SK-N-SH treated with all-trans-retinoic acid at 6 μM for 48 hours (cell line): ENCODE results near the gene LILRA5.

Experiments used
- ATAC-seq: fragments of 200-7000 bp; cut with Tn5 transposase; 3 replicates; pipeline ENCODE4 v1.9.1; 2020; ENCODE audit warnings: mild to moderate bottlenecking, moderate library complexity
- ARNTL ChIP-seq: fragments of 450-650 bp; formaldehyde crosslinking; IDR thresholded peaks from 2 replicates; pipeline ENCODE4 v1.5.0; 2020; ENCODE audit warnings: low read depth, mild to moderate bottlenecking, moderate library complexity, borderline replicate concordance
- CSDC2 ChIP-seq: fragments of 250-450 bp; sonication (Bioruptor Pico); IDR thresholded peaks from 2 replicates; pipeline ENCODE4 v1.5.0; 2020; ENCODE audit warnings: mild to moderate bottlenecking, moderate library complexity
- GLIS3 ChIP-seq: fragments of 250-450 bp; sonication (Bioruptor Pico); IDR thresholded peaks from 2 replicates; pipeline ENCODE4 v1.5.0; 2020; ENCODE audit warnings: mild to moderate bottlenecking, moderate library complexity
- ISL1 ChIP-seq: fragments of 250-450 bp; sonication (Bioruptor Pico); IDR thresholded peaks from 2 replicates; pipeline ENCODE4 v2.1.2; 2022; ENCODE audit warnings: mild to moderate bottlenecking, moderate library complexity
- OSR1 ChIP-seq: fragments of 250-450 bp; sonication (Bioruptor Pico); IDR thresholded peaks from 2 replicates; pipeline ENCODE4 v1.8.0; 2022; ENCODE audit warnings: moderate library complexity, mild to moderate bottlenecking, inconsistent platforms
- PATZ1 ChIP-seq: fragments of 250-450 bp; sonication (Bioruptor Pico); IDR thresholded peaks from 2 replicates; pipeline ENCODE4 v1.8.0; 2020; ENCODE audit warnings: mild to moderate bottlenecking, moderate library complexity, borderline replicate concordance
- PPARA ChIP-seq: fragments of 250-450 bp; sonication (Bioruptor Pico); IDR thresholded peaks from 2 replicates; pipeline ENCODE4 v1.5.0; 2020; ENCODE audit warnings: mild to moderate bottlenecking, borderline replicate concordance
- SNAI2 ChIP-seq: fragments of 250-450 bp; sonication (Bioruptor Pico); IDR thresholded peaks from 2 replicates; pipeline ENCODE4 v1.5.0; 2020; ENCODE audit warnings: mild to moderate bottlenecking, moderate library complexity
- TCF4 ChIP-seq: fragments of 250-450 bp; sonication (Bioruptor Pico); IDR thresholded peaks from 2 replicates; pipeline ENCODE4 v1.8.0; 2021; ENCODE audit warnings: mild to moderate bottlenecking, moderate library complexity, borderline replicate concordance
- TOX ChIP-seq: fragments of 250-450 bp; sonication (Bioruptor Pico); IDR thresholded peaks from 2 replicates; pipeline ENCODE4 v1.8.0; 2021; ENCODE audit warnings: mild to moderate bottlenecking, moderate library complexity, borderline replicate concordance
- ZC3H10 ChIP-seq: fragments of 250-450 bp; sonication (Bioruptor Pico); IDR thresholded peaks from 2 replicates; pipeline ENCODE4 v1.5.1; 2021; ENCODE audit warnings: mild to moderate bottlenecking, moderate library complexity
- ZFP30 ChIP-seq: fragments of 450-650 bp; formaldehyde crosslinking; IDR thresholded peaks from 2 replicates; pipeline ENCODE4 v1.5.0; 2022; ENCODE audit warnings: mild to moderate bottlenecking, moderate library complexity
- ZNF565 ChIP-seq: fragments of 450-650 bp; formaldehyde crosslinking; conservative IDR thresholded peaks from 2 replicates; pipeline ENCODE4 v1.5.0; 2020; ENCODE audit warnings: low read depth, mild to moderate bottlenecking, moderate library complexity
- ZNF8 ChIP-seq: fragments of 450-650 bp; formaldehyde crosslinking; IDR thresholded peaks from 2 replicates; pipeline ENCODE4 v1.5.0; 2020; ENCODE audit warnings: mild to moderate bottlenecking, moderate library complexity
- TF ChIP-seq, protein P1 (sequence below): fragments of 250-450 bp; sonication (Bioruptor Pico); IDR thresholded peaks from 2 replicates; pipeline ENCODE4 v1.5.0; 2020; ENCODE audit warnings: mild to moderate bottlenecking, moderate library complexity
- TF ChIP-seq, protein P2 (sequence below): fragments of 250-450 bp; sonication (Bioruptor Pico); IDR thresholded peaks from 2 replicates; pipeline ENCODE4 v1.5.1; 2020; ENCODE audit warnings: low read depth, mild to moderate bottlenecking, moderate library complexity

Gene LILRA5

DNA sequence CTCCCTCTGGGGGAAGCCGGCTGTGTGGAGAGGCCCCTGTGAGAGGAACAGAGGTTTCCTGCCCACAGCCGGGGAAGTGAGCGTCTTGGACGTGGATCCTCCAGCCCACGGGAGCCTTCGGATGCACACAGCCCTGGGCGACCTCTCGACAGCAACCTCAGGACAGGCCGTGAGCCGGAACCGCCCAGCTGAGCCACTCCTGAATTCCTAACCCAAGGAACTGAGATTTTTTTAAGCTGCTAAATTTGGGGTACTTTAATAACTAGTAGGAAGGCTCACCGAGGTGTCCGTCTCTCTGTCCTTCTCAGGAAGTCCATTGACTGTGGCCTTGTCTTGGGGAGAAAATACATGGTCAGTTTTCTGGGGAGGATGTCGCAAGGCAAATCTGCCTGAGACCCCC, 42.7 kb upstream of the LILRA5 start (continued):
- TF ChIP-seq PPARA (CRISPR knock-in tag) = no peak
- no peak for TF ChIP-seq PATZ1 (CRISPR knock-in tag)
- no peak for TF ChIP-seq ZNF565 (CRISPR knock-in tag)
- no peak for TF ChIP-seq ARNTL (CRISPR knock-in tag)
- TF ChIP-seq ZNF8 (CRISPR knock-in tag) = no peak

DNA sequence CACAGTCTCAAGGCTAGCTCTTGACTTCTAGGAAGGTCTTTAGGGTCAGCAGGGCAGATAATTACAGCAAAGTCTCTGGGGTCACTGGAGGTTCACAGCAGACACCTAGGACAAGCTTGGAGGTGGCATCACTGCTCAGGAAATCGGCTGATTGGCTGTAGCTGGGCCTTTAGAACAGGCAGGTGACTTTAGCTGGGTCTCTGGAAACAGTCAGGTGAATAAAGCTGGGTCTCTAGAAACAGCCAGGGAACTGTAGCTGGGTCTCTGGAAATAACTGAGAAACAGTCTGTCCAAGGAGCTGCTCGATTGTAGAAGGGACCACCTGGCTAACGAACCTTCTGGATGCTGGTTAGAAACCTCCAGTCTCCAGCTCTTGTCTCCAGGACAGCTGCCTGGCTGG, 41.8 kb upstream of the LILRA5 start:
- TF ChIP-seq ZFP30 = no peak
- TF ChIP-seq GLIS3 = no peak
- no peak for TF ChIP-seq CSDC2 (CRISPR knock-in tag)
- no peak for TF ChIP-seq PPARA (CRISPR knock-in tag)
- TF ChIP-seq ARNTL (CRISPR knock-in tag) = no peak
- TF ChIP-seq, protein P1, sequence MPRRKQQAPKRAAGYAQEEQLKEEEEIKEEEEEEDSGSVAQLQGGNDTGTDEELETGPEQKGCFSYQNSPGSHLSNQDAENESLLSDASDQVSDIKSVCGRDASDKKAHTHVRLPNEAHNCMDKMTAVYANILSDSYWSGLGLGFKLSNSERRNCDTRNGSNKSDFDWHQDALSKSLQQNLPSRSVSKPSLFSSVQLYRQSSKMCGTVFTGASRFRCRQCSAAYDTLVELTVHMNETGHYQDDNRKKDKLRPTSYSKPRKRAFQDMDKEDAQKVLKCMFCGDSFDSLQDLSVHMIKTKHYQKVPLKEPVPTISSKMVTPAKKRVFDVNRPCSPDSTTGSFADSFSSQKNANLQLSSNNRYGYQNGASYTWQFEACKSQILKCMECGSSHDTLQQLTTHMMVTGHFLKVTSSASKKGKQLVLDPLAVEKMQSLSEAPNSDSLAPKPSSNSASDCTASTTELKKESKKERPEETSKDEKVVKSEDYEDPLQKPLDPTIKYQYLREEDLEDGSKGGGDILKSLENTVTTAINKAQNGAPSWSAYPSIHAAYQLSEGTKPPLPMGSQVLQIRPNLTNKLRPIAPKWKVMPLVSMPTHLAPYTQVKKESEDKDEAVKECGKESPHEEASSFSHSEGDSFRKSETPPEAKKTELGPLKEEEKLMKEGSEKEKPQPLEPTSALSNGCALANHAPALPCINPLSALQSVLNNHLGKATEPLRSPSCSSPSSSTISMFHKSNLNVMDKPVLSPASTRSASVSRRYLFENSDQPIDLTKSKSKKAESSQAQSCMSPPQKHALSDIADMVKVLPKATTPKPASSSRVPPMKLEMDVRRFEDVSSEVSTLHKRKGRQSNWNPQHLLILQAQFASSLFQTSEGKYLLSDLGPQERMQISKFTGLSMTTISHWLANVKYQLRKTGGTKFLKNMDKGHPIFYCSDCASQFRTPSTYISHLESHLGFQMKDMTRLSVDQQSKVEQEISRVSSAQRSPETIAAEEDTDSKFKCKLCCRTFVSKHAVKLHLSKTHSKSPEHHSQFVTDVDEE (CRISPR knock-in tag) = no peak
- TF ChIP-seq OSR1 (CRISPR knock-in tag) = no peak
- TF ChIP-seq SNAI2 = no peak
- no peak for ATAC-seq

GRCh38 chr19:54352546-54352945, 39.6 kb upstream of the LILRA5 start:
- no peak for ATAC-seq
- TF ChIP-seq, protein P1 (CRISPR knock-in tag) = no peak
- TF ChIP-seq GLIS3 (no peak), ZNF8 (CRISPR knock-in tag) (no peak), TOX (CRISPR knock-in tag) (no peak), ISL1 (CRISPR knock-in tag) (no peak), ZC3H10 (CRISPR knock-in tag) (no peak), TCF4 (no peak), SNAI2 (no peak), ZFP30 (no peak)
- TF ChIP-seq, protein P2, sequence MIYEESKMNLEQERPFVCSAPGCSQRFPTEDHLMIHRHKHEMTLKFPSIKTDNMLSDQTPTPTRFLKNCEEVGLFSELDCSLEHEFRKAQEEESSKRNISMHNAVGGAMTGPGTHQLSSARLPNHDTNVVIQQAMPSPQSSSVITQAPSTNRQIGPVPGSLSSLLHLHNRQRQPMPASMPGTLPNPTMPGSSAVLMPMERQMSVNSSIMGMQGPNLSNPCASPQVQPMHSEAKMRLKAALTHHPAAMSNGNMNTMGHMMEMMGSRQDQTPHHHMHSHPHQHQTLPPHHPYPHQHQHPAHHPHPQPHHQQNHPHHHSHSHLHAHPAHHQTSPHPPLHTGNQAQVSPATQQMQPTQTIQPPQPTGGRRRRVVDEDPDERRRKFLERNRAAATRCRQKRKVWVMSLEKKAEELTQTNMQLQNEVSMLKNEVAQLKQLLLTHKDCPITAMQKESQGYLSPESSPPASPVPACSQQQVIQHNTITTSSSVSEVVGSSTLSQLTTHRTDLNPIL (CRISPR knock-in tag) = no peak
- TF ChIP-seq, all 23 proteins: peak for 0

GRCh38 chr19:54352041-54352440, 39.1 kb upstream of the LILRA5 start:
- ATAC-seq = no peak
- no peak for TF ChIP-seq PPARA (CRISPR knock-in tag)
- TF ChIP-seq, protein P1 (CRISPR knock-in tag) = no peak
